ENCODE data around the gene ADAMTS6.

Gene ADAMTS6

GRCh38 chr5:65105301-65105700 lies 376.4 kb downstream of the ADAMTS6 start:
- DNase-seq (ENCODE audit: low read depth), result no peak
- no peak for TF ChIP-seq CTCF (IDR thresholded peaks at IDR 0.05; ENCODE audit: low read length, missing control alignments)

GRCh38 chr5:65104831-65105230 lies 376.9 kb downstream of the ADAMTS6 start:
- TF ChIP-seq CTCF (IDR thresholded peaks at IDR 0.05; ENCODE audit: low read length, missing control alignments), result no peak
- no peak for DNase-seq (ENCODE audit: low read depth)
- no peak overlapping the region for H3K4me3 ChIP-seq (replicated peaks; ENCODE audit: low read depth, low read length)

More at GRCh38 chr5:65105301-65105700, 376.4 kb downstream of the ADAMTS6 start:
- H3K4me3 ChIP-seq (replicated peaks; ENCODE audit: low read depth, low read length), result no peak overlapping the region

- no peak for TF ChIP-seq CTCF (IDR thresholded peaks at IDR 0.05; ENCODE audit: low read length, missing control alignments)
- H3K4me3 ChIP-seq (replicated peaks; ENCODE audit: low read depth, low read length), result no peak overlapping the region
- no peak for DNase-seq (ENCODE audit: low read depth)
These were observed 377.8 kb downstream of the ADAMTS6 start for GRCh38 chr5:65103756-65104440.

GRCh38 chr5:65102976-65103711 lies 378.6 kb downstream of the ADAMTS6 start:
- DNase-seq (ENCODE audit: low read depth), result peak; percentile 63
- TF ChIP-seq CTCF (IDR thresholded peaks at IDR 0.05; ENCODE audit: low read length, missing control alignments), result no peak
- peak overlapping the region; percentile 54 for H3K4me3 ChIP-seq (replicated peaks; ENCODE audit: low read depth, low read length)

- no peak for DNase-seq (ENCODE audit: low read depth)
- no peak for TF ChIP-seq CTCF (IDR thresholded peaks at IDR 0.05; ENCODE audit: low read length, missing control alignments)
- H3K4me3 ChIP-seq (replicated peaks; ENCODE audit: low read depth, low read length), result peak overlapping the region; percentile 54
These were observed 379.2 kb downstream of the ADAMTS6 start for GRCh38 chr5:65102371-65102975.

GRCh38 chr5:65101632-65102100 lies 380.1 kb downstream of the ADAMTS6 start:
- H3K4me3 ChIP-seq (replicated peaks; ENCODE audit: low read depth, low read length), result no peak overlapping the region
- TF ChIP-seq CTCF (IDR thresholded peaks at IDR 0.05; ENCODE audit: low read length, missing control alignments), result no peak
- DNase-seq (ENCODE audit: low read depth), result peak; percentile 39

Data from fibroblast of pulmonary artery (primary cell).